Activated T-cell treated with anti-CD3 and anti-CD28 coated beads for 24 hours (primary cell): ENCODE data around the gene EEF1AKMT3.

Source experiments
- DNase-seq: peaks from one replicate; pipeline ENCODE4 v3.0.0-alpha.2; 2020; ENCODE audit warnings: low read depth

EEF1AKMT3 gene

GRCh38 chr12:57751432-57751787 is 21.0 kb upstream of the EEF1AKMT3 start:
- DNase-seq, result no peak

- DNase-seq, result peak; percentile 98
Measured at GRCh38 chr12:57751788-57752667, 20.4 kb upstream of the EEF1AKMT3 start, which contains the start of gene CDK4. TSS of gene CDK4 (minus strand) at chr12:57752310. CDS start at chr12:57751717, 593 bp downstream.

GRCh38 chr12:57752668-57753000 is 19.8 kb upstream of the EEF1AKMT3 start:
- DNase-seq, result no peak

GRCh38 chr12:57753756-57754337 is 18.6 kb upstream of the EEF1AKMT3 start:
- no peak for DNase-seq

- DNase-seq, result peak; percentile 79
Measured at GRCh38 chr12:57754411-57755193, 17.8 kb upstream of the EEF1AKMT3 start, which contains the start of gene MARCHF9. TSS of gene MARCHF9 (plus strand) at chr12:57755103. CDS start at chr12:57755529, 426 bp downstream.

GRCh38 chr12:57755194-57755453 is 17.3 kb upstream of the EEF1AKMT3 start:
- DNase-seq, result no peak

GRCh38 chr12:57755454-57756372 is 16.7 kb upstream of the EEF1AKMT3 start:
- DNase-seq, result no peak

- DNase-seq, result peak; percentile 63
Measured at GRCh38 chr12:57756406-57757341, 15.7 kb upstream of the EEF1AKMT3 start.

GRCh38 chr12:57757771-57758170 is 14.6 kb upstream of the EEF1AKMT3 start:
- no peak for DNase-seq

- DNase-seq, result no peak
Measured at GRCh38 chr12:57758552-57759359, 13.7 kb upstream of the EEF1AKMT3 start.

- no peak for DNase-seq
Measured at GRCh38 chr12:57759360-57759980, 12.9 kb upstream of the EEF1AKMT3 start.

GRCh38 chr12:57760347-57760982 is 11.9 kb upstream of the EEF1AKMT3 start:
- no peak for DNase-seq

GRCh38 chr12:57761391-57761998 is 10.9 kb upstream of the EEF1AKMT3 start:
- no peak for DNase-seq

GRCh38 chr12:57762463-57762862 is 10.0 kb upstream of the EEF1AKMT3 start:
- DNase-seq, result no peak

GRCh38 chr12:57763881-57764661 is 8.3 kb upstream of the EEF1AKMT3 start:
- DNase-seq, result no peak

- no peak for DNase-seq
Measured at GRCh38 chr12:57764662-57765002, 7.8 kb upstream of the EEF1AKMT3 start.

GRCh38 chr12:57765003-57765697 is 7.3 kb upstream of the EEF1AKMT3 start:
- DNase-seq, result no peak
